LoVo (cell line): ENCODE data around the gene POLG2.
"Not testable (repeated sequence)": the region's sequence is repeated elsewhere in the genome, so short reads cannot be mapped to it uniquely, and the experiment has no call there.

Source experiments
- DNase-seq: peaks from one replicate; pipeline ENCODE4 v3.0.0-alpha.2; 2016; ENCODE audit warnings: low spot score

The POLG2 gene

GRCh38 chr17:64439956-64440355 is 56.9 kb downstream of the POLG2 start:
- no peak for DNase-seq

GRCh38 chr17:64439521-64439920 is 57.3 kb downstream of the POLG2 start:
- DNase-seq: not testable (repeated sequence)

GRCh38 chr17:64437944-64438525 is 58.8 kb downstream of the POLG2 start:
- no peak for DNase-seq

GRCh38 chr17:64431534-64431933 is 65.3 kb downstream of the POLG2 start:
- no peak for DNase-seq

GRCh38 chr17:64430036-64430435 is 66.8 kb downstream of the POLG2 start:
- DNase-seq: not testable (repeated sequence)

GRCh38 chr17:64428406-64428805 is 68.4 kb downstream of the POLG2 start:
- no peak for DNase-seq
